Epithelial cell of esophagus (primary cell): ENCODE results near the gene CALY.

Experiments used
- DNase-seq: peaks from one replicate; pipeline ENCODE4 v3.0.0; 2010; ENCODE audit warnings: low read depth
- H3K4me3 ChIP-seq: 2 replicates; pipeline ENCODE4 v1.5.1; 2011; ENCODE audit warnings: mild to moderate bottlenecking, low read length, control low read depth
- CTCF ChIP-seq: IDR thresholded peaks from 2 replicates; pipeline ENCODE4 v1.5.1; 2011; ENCODE audit warnings: low read depth, mild to moderate bottlenecking, low read length, control low read depth, inconsistent platforms; ENCODE audit not compliant: insufficient read depth; ENCODE audit errors: missing control alignments

CALY gene

GRCh38 chr10:133336577-133337369, at the start of gene CALY:
CALY (minus strand) TSS chr10:133336896; CDS start chr10:133328989, 7,907 bp downstream.
- no peak for TF ChIP-seq CTCF
- DNase-seq, result no peak
- no peak within 1 kb of the TSS for H3K4me3 ChIP-seq

- no peak for TF ChIP-seq CTCF
- no peak overlapping the region for H3K4me3 ChIP-seq
- no peak for DNase-seq
Measured at GRCh38 chr10:133385214-133385613, 48.5 kb upstream of the CALY start.

- DNase-seq, result no peak
- H3K4me3 ChIP-seq, result no peak overlapping the region
- TF ChIP-seq CTCF, result no peak
Measured at GRCh38 chr10:133384071-133384470, 47.4 kb upstream of the CALY start.

- no peak for TF ChIP-seq CTCF
- H3K4me3 ChIP-seq, result no peak overlapping the region
- no peak for DNase-seq
Measured at GRCh38 chr10:133383551-133383950, 46.9 kb upstream of the CALY start.

- TF ChIP-seq CTCF, result no peak
- no peak overlapping the region for H3K4me3 ChIP-seq
- DNase-seq, result no peak
Measured at GRCh38 chr10:133381036-133381435, 44.3 kb upstream of the CALY start.

GRCh38 chr10:133379801-133380666, 43.3 kb upstream of the CALY start:
- TF ChIP-seq CTCF, result no peak
- no peak for DNase-seq
- H3K4me3 ChIP-seq, result peak overlapping the region; percentile 40
